LoVo (cell line): ENCODE results near the gene FCN3.

ENCODE experiments used
- DNase-seq: peaks from one replicate; pipeline ENCODE4 v3.0.0-alpha.2; 2016; ENCODE audit warnings: low spot score

The FCN3 gene

DNA sequence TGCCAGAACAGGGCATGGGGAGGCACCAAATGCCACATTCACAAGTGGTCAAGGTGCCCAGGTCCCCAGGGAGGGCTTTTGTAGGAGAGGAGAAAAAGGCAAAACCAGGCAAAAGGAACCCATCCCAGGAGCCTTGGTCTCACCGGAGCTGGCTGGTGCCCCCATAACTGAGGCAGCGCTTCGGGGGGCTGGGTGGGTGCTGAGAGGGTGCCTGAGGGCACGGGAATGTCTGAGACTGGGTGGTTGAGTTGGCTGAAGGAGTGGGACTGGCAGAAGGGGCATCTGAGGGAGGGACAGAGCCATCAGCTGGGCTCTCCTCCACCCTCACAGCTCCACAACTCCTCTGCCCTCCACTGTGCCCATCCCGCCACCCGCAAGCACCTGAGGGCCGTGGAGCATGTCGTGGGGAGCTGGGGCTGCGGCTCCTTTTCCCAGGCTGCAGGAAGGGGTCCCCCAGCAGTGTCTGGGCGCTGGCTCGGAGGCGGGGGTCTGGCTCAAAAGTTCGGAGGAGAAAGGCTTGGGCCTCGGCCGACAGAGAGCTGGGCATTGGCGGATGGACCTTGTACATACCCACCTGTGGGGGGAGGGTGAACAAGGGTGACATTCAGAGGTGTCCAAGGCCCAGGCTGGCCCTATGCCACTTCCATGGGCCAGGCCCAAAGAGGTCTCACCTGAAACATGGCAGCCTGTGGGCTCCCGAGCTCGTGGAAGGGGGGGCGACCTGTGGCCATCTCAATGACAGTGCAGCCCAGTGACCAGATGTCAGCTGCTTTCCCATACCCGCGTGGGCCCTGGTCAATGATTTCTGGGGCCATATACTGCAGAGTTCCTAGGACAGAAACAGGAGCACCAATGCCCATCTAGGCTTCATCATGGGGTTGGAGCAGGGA lies 16.3 kb downstream of the FCN3 start:
- DNase-seq = no peak

DNA sequence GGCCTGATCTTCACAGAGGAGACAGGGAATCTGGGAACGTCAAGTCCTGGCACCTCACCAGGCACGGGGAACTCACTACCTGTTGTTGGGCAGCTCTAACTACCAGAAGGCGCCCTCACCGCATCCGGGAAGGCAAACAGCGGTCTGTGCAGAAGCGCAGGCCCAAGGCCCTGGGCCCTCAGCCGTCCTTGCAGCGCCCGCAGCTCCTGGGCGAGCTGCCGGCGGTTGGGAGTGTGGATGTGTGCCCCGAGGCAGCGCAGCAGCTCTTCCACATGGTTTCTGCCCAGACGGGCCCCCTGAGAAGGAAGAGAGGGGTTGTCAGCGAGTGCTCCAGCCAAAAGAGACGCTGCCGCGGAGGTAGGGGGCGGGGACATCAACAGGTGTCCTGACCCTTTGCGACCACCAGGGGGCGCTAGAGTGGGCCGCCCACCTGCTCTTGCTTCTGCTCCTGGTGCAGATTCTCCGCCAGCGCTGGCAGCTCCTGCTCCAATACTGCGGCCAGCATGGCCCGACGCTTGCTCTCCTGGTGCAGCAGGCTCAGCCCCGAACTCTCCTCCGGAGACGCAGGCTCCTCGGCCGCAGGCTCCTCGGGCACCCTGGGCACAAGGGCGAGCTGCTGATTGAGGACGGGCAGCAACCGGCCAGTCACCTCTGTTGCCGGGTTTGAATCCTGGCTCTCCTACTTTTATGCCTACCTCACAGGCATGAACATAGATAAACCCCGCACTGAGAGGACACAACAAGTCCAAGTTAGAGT lies 17.2 kb downstream of the FCN3 start:
- peak; percentile 43 for DNase-seq

GRCh38 chr1:27356619-27357280 lies 17.9 kb downstream of the FCN3 start:
- DNase-seq = no peak

DNA sequence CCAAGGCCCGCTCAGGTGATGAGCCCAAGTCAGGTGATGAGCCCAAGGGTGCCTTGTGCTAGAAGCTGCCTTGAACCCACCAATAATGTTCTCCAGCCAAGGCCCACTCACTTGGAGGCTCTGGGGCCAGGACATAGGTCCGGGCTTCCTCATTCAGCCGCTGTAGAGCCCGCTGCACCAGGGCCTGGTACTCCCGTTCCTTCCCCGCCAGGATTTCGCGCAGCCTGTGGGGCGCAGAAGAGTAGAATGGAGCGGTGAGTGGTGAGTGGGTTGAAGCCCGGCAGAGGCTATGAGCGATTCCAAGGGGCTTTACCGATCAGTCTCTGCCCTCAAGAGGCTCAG lies 18.4 kb downstream of the FCN3 start:
- no peak for DNase-seq

DNA sequence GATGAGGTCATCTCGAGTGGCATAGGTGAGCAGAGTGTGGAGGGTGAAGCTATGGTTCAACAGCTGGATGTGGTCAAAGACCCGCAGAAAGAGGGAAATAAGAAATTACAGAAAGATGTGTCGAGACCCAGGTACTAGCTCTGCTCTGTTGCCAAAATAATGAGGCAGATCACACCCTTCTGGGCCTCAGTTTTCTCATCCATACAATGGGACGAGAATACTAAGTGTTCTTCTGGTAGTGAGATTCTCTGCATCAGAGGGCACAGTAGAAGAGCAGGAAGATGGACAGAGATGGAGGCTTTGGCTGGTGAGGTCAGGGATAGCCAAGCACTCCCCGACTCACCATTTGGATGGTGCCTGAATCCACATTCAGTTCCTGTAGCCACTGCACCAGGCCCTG lies 18.9 kb downstream of the FCN3 start:
- no peak for DNase-seq

- DNase-seq = no peak
These were observed 21.0 kb downstream of the FCN3 start for GRCh38 chr1:27353629-27354028.

GRCh38 chr1:27353166-27353565 lies 21.5 kb downstream of the FCN3 start:
- no peak for DNase-seq

GRCh38 chr1:27351541-27352107 lies 23.0 kb downstream of the FCN3 start:
- DNase-seq = no peak

DNA sequence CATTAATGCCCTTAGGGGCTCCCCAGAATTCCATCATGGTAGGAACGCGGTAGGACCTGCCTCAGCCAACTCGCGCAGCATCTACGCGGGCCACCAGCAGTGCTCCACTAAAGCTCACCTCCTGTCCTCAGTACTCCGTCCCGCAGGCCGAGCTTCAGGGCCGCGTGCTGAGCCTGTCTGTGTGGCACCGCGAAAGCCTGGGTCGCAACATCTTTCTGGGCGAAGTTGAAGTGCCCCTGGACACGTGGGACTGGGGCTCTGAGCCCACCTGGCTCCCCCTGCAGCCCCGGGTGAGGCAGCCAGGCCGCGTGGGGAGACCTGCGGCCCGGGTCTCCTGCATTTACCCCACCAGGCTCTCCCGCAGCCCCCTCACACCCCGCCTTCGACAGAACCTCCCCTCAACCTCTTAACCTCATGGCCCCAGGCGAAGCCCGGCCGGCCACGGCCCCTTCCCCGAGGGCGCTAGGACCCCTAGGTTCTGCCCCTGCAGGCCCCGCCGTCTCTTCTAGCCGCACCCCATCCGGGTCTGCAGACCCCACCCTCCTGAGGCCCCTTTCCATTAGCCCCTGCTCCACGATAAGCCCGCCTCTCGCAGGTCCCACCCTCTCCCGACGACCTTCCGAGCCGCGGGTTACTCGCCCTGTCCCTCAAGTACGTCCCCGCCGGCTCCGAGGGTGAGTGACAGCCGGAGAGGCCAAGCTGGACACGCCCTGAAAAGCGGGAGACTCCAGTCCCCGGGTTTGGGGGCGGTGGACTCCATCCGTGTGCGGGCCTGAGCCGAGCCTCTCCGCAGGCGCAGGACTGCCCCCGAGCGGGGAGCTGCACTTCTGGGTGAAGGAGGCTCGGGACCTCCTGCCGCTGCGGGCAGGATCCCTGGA lies 23.7 kb downstream of the FCN3 start:
- DNase-seq = no peak

DNA sequence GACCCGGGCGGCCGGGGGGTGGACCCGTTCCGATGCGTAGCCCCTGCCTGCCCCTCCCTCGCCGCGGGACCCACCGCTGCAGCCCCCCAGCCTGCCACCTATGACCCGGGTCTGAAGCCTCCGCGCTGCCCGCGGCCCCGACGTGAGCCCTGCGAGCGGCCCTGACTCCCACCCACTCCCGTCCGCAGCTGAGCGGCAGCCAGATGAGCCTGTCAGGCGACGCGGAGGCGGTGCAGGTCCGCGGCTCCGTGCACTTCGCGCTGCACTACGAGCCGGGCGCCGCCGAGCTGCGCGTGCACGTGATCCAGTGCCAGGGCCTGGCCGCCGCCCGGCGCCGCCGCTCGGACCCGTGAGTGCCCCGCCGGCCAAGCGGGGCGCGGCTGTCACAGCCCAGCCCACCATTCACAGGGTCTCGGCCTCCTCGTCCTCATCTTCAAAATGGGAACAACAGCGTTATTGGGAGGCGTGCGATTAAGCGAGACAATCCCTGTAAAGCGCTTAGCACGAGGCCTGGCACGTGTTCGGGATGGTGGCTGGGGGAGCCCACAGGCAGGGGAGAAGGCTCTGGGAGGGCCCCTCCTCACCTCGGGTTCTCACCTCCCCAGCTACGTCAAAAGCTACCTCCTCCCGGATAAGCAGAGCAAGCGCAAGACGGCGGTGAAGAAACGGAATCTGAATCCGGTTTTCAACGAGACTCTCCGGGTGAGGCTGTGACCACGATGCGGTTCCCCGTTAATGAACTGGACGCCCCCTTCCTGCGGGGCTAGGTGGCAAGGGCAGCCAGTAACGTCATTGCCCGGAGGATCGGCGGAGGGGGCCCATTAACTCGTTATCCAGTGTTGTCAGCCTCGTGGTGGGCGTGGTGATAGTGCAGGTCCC lies 24.6 kb downstream of the FCN3 start:
- DNase-seq = no peak

- DNase-seq = peak; percentile 47
These were observed 25.5 kb downstream of the FCN3 start for GRCh38 chr1:27348861-27349783.

GRCh38 chr1:27346991-27347624 lies 27.5 kb downstream of the FCN3 start:
- peak; percentile 42 for DNase-seq

DNA sequence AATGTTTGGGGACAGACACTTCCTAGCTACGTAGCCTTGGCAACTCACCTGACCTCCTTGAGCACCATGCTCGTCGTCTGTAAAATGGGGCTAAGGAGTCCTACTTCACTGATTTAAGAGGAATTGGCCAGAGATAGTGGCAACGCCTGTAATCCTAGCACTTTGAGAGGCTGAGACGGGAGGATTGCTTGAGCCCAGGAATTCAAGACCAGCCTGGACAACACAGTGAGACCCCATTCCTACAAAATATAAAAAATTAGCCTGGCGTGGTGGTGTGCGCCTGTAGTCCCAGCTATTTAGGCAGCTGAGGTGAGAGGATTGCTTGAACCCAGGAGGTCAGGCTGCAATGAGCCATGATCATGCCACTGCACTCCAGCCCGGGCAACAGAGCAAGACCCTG lies 28.3 kb downstream of the FCN3 start:
- DNase-seq = no peak

DNA sequence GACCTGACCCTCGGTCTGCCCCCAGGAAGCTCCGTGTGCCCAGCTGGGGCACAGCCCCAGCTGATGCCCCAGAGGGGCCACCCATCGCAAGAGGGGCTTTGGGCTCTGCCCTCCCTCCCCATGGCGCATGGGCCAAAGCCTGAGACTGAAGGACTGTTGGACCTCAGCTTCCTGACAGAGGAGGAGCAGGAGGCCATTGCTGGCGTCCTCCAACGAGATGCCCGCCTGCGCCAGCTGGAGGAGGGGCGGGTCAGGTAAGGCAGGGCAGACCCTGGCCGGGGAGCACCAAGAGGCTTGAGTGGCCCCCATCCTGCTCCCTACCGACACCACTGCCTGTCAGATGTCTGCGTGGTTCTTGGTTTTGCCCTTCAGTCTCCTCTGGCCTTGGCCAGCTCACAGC lies 29.4 kb downstream of the FCN3 start:
- no peak for DNase-seq

DNA sequence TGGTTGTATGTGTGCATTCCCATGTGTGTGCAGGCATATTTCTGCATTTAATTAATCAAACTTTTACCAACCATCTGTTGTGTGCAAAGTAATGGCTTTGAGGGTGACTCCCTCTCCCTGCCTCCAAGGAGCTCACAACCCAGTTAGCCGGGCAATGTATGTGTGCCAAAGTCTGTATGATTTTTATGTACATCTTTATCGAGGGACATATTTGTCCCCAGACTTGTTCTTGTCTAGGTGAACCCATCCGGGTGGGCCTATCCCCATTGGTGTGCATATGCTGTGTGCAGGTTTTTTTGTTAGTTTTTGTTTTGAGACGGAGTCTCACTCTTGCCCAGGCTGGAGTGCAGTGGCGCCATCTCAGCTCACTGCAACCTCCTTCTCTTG lies 31.0 kb downstream of the FCN3 start:
- DNase-seq = no peak

GRCh38 chr1:27342778-27343638 lies 31.6 kb downstream of the FCN3 start:
- DNase-seq = peak; percentile 44

DNA sequence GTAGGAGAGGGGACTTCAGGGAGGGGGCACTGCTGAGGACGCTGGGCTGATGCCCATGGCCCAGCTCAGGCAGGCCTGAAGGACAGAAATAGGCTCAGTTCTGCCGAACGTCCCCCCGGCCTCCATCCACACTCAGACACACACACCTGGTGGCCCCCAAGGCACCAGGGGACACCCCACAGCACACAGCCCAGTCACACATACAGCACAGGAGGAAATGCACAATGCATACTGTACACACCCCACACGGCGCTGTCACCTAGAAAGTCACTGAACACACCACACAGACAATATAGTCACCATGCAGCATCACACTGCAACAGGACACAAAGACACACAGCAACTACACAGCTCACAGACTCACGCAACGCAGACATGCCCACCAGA lies 32.2 kb downstream of the FCN3 start:
- no peak for DNase-seq
